NCI-H524 treated with DMSO at 0.1 percent for 48 hours (cell line): ENCODE data around the gene AFAP1L1.
A peak's percentile ranks its signal among the peaks of the same experiment; 100 is the strongest.

Source experiments
- DNase-seq: peaks from one replicate; lab custom pipeline; 2025; lab: John Stamatoyannopoulos, UW

AFAP1L1 gene

GRCh38 chr5:149284501-149284900 is 12.8 kb downstream of the AFAP1L1 start:
- DNase-seq, result no peak

GRCh38 chr5:149285153-149285552 is 13.5 kb downstream of the AFAP1L1 start:
- no peak for DNase-seq

DNA sequence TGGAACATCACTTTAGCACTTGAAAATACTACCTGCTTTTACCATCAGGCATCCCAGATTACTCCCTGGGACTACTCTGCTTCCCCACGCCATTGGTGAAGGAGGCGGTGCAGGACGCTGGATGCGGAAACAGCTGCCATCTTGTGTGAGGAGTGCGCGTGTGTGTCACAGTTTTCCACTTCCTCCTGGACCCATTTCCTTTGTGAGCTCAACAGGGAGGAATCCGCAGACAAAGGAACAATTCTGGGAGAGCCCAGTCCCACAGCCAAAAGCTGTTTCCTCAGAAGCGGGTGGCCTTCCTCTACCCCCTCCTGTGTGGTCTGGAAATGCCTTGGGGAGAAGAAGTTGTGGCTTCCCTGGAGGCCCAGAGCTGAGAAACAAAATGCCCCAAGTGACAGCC is 16.8 kb downstream of the AFAP1L1 start:
- no peak for DNase-seq

DNA sequence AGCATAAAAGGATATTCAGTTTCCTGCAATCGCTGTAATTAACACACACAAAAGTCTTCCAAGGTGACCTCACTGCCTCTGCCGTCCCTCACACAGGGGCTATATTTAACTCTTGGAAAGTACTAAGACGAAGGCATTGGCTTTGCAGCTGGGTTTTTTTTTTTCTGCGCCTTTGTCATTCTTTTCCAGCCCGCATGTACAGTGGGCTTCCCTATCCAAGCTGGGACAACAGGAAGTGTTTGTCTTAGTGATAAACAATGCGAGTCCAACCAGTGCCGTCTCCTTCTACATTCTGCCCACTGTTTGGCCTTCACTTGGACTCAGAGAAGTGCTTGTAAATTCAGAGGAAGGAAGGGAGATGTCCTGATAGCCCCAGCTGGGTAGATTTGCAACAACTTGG is 17.6 kb downstream of the AFAP1L1 start:
- no peak for DNase-seq

- DNase-seq, result no peak
These were observed 23.5 kb downstream of the AFAP1L1 start for GRCh38 chr5:149294872-149295829.

DNA sequence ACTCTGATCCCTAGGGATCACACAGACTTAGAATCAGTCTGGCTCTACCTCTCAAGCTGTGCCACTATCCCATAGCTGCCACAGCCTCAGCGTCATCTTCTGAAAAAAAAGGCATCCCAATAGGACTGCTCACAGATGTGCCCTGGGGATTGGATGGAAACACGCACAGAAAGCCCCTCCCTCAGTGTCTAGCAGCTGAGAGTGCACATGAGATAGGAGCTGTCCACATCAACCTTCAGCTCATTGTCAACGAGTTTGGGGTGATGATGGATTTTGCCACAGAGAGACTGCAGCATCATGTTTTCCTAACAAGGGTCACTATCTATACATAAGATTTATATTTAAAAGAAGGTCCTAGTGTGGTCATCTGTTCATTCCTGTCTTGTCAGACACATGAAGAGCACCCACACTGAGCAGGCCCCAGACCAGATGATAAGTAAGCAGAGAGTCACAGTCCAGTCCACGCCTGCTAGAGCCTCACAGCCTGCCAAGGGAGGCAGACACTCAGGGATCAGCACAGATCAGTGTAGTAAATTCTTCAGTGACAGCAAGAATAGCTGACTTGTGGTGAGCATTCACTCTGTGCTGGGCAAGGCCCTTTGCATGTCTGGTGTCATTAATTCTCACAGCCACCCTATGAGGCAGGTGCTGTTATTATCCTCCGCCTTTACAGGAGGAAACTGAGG is 25.8 kb downstream of the AFAP1L1 start:
- DNase-seq, result no peak

- no peak for DNase-seq
These were observed 26.5 kb downstream of the AFAP1L1 start for GRCh38 chr5:149298163-149298562.

DNA sequence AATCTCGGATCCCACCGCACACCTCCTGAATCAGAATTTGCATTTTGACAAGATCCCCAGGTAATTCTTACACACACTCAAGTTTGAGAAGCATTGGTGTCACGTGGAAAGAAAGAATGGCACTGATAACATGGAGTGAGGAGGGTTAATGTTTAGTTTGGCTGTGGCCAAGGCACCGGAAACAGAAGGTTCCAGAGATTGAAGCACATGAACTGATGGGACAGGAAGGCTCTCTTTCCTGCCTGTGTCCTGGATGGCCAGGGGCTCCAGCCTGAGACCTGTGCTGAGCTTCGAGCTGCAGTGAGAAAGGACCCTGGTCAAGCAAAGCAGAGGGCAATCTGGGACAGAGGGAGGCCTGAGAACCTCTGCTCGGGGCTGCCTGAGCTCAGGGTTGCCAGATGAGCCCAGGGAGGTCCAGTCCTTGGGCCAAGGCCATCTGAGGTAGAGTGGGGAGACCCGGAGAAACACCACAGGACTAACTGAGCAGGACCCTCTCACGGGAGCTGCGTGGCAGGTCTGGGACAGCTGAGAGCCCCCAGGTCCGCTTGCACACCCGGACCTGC is 27.3 kb downstream of the AFAP1L1 start:
- no peak for DNase-seq

DNA sequence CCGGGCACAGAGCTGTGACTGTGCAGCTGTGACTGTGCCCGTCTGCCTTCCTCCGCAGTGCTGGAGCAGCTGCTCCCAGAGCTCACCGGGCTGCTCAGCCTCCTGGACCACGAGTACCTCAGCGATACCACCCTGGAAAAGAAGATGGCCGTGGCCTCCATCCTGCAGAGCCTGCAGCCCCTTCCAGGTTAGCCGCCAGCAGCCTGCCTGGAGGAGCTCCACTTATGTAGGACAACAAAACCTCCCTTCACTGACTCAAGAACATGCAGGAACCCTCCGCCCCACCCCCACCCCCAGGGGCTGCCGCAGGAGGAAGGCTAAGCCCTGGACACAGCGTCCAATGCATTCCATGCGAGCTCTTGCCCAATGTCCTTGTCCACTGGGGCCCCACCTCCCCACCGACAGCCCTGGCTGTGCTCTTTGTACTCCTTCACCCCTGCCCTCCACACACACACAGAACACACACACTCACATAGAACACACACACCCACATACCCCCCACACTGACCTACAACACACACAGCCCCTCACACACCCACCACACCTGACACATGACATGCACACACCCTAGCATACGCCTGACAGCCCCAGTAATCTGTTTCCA is 27.9 kb downstream of the AFAP1L1 start:
- no peak for DNase-seq

DNA sequence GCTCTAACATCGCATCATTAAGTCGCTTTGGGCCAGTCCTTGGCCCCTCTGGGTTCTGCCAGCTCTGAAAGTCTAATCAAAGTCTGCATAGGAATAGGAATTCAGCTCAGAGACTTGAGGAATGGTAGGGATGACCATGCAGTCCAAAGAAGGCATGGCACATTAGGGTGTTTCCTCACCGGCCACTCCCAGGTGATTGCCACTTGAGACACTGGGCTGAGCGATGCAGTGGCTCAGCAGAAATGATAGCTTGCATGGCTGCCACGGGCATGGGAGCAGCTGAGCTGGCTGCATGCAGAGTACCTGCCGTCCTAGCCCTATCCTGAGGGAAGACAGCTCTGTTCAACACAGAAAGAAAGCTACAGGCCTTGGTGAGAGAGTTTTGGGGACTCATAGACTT is 28.8 kb downstream of the AFAP1L1 start:
- no peak for DNase-seq

DNA sequence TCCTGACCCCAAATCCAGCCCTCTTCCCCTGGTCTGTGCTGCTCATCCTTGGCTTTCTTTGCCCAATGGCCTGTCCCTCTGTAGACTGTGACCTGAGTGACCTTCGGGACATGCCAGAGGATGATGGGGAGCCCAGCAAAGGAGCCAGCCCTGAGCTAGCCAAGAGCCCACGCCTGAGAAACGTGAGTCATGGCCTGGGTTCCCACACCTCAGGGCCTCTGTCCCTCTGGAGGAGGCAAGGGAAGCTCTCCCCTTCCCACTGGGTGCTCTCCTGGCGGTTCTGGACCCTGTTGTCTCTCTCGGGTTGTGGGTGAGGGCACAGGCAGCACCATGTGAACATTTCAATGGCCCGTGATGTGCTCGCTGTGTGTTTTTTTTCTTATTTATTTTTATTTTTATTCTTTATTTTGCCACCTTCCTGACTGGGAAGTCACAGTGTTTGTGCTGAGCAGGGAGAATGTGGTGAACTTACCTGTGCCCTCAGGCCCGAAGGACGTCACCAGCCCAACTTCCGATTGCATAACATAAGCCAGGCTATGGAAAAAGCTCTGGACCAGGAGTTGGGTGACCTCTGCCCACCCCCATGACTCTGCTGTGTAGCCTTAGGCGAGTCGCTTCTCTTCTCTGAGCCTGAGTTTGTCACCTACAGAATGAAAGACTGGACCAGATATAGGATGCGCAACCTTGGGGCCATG is 29.5 kb downstream of the AFAP1L1 start:
- DNase-seq, result no peak

- DNase-seq, result no peak
These were observed 30.2 kb downstream of the AFAP1L1 start for GRCh38 chr5:149301744-149302380.

GRCh38 chr5:149302641-149303040 is 31.0 kb downstream of the AFAP1L1 start:
- DNase-seq, result no peak

- DNase-seq, result no peak
These were observed 31.6 kb downstream of the AFAP1L1 start for GRCh38 chr5:149303210-149303609.

- DNase-seq, result no peak
These were observed 32.8 kb downstream of the AFAP1L1 start for GRCh38 chr5:149304195-149305078.

GRCh38 chr5:149309354-149309753 is 37.7 kb downstream of the AFAP1L1 start:
- no peak for DNase-seq

DNA sequence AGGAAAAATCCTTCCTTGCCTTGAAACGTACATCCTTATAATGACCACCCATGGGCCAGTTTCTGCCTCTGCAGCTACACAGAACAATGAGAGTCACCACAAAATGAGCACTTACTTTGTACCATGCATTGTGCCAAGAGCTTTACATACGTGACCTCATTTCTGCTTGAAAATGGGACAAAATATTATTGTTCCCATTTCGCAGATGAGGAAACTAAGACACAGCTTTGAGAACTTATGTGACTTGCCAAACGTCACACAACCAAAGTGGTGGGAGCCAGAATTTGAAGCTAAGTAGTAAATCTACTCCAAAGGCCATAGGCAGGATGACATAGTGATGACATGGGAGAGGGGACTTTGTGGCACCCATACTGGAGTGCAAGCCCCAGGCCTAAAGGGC is 38.8 kb downstream of the AFAP1L1 start:
- no peak for DNase-seq

GRCh38 chr5:149310947-149311658 is 39.4 kb downstream of the AFAP1L1 start:
- peak; percentile 88 for DNase-seq

DNA sequence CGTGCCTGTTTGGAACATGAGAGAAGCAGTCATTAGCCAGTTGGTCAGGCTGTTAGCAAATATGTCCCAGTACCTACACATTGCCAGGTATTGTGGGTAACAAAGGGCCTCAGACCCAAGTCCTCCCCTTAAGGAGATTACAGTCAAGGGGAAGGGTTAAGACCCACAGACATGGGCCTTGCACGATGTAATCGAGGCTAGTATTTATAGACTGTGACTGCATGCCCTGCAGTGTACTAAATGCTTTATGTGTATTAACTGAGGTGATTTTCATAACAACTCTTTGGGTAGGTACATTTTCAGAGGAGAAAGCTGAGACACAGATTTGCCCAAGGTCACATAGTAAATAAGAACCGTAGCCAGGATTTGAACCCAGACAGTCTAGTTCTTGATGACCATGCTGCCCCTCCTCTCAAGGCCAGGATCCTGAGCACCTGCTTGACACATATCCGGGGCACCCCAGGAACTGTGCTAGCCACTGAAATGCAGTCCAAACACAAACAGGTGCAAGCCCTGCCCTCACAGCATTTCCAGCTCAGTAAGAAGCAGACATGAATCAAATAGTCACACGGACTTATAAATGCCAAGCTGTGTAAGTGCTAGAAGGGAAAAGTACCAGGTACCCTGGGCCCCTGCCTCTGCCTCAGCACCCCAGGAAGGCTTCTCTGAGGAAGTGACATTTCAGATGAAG is 41.6 kb downstream of the AFAP1L1 start:
- DNase-seq, result no peak
